Neuronal stem cell (in vitro differentiated cells): ENCODE data around the gene STARD7.
A peak's percentile ranks its signal among the peaks of the same experiment; 100 is the strongest.

Experiments used
- DNase-seq: peaks from one replicate; pipeline ENCODE4 v3.0.0-alpha.2; 2013; ENCODE audit warnings: low spot score
- H2AFZ ChIP-seq: one replicate; pipeline ENCODE4 v1.6.1; 2013; ENCODE audit warnings: mild to moderate bottlenecking, low read length, inconsistent platforms
- H2AK5ac ChIP-seq: 2 replicates; pipeline ENCODE4 v1.6.1; 2013; ENCODE audit warnings: low read depth, mild to moderate bottlenecking, inconsistent platforms, low read length, moderate library complexity, mixed read lengths
- H2BK120ac ChIP-seq: 2 replicates; pipeline ENCODE4 v1.6.1; 2013; ENCODE audit warnings: low read depth, mild to moderate bottlenecking, inconsistent platforms, low read length, moderate library complexity, mixed read lengths
- H2BK12ac ChIP-seq: one replicate; pipeline ENCODE4 v1.6.1; 2013; ENCODE audit warnings: low read length, inconsistent platforms
- H2BK15ac ChIP-seq: 2 replicates; pipeline ENCODE4 v1.6.1; 2013; ENCODE audit warnings: mild to moderate bottlenecking, low read length, inconsistent platforms, mixed read lengths
- H2BK5ac ChIP-seq: one replicate; pipeline ENCODE4 v1.6.1; 2013; ENCODE audit warnings: inconsistent platforms, mild to moderate bottlenecking, low read length, moderate library complexity
- H3K14ac ChIP-seq: one replicate; pipeline ENCODE4 v1.6.1; 2013; ENCODE audit warnings: low read length, inconsistent platforms
- H3K18ac ChIP-seq: 2 replicates; pipeline ENCODE4 v1.6.1; 2013; ENCODE audit warnings: low read length, inconsistent platforms
- H3K23ac ChIP-seq: 2 replicates; pipeline ENCODE4 v1.6.1; 2013; ENCODE audit warnings: low read depth, mild to moderate bottlenecking, mixed read lengths, low read length, inconsistent platforms; ENCODE audit not compliant: poor library complexity
- H3K27ac ChIP-seq: replicated peaks from 3 replicates; pipeline ENCODE4 v1.5.1; 2013; ENCODE audit warnings: low read length, inconsistent platforms
- H3K27me3 ChIP-seq, 3 experiments: 2 replicates each; pipeline ENCODE4 v1.6.1; 2013; ENCODE audit warnings: low read length in 3 of 3, mild to moderate bottlenecking in 2 of 3, inconsistent platforms in 1 of 3, low read depth in 1 of 3, mixed read lengths in 1 of 3, moderate library complexity in 1 of 3; ENCODE audit not compliant: control insufficient read depth in 3 of 3, insufficient read depth in 3 of 3
- H3K36me3 ChIP-seq, 2 donors: replicated peaks in 1 of 2; 2 replicates each; pipeline ENCODE4 v1.6.1; 2013; ENCODE audit warnings: low read length in 2 of 2; ENCODE audit not compliant: control insufficient read depth in 2 of 2, insufficient read depth in 2 of 2
- H3K4ac ChIP-seq: 2 replicates; pipeline ENCODE4 v1.6.1; 2013; ENCODE audit warnings: inconsistent platforms, mild to moderate bottlenecking, low read length, moderate library complexity
- H3K4me1 ChIP-seq, 2 donors: 1 replicate in 1 of 2; 2 replicates in 1 of 2; pipeline ENCODE4 v1.6.1; 2013; ENCODE audit warnings: low read length in 2 of 2, low read depth in 1 of 2; ENCODE audit not compliant: control insufficient read depth in 2 of 2, insufficient read depth in 1 of 2
- H3K4me2 ChIP-seq: one replicate; pipeline ENCODE4 v1.6.1; 2013; ENCODE audit warnings: mild to moderate bottlenecking, low read length, inconsistent platforms; ENCODE audit not compliant: insufficient read depth, poor library complexity, severe bottlenecking
- H3K4me3 ChIP-seq, 2 donors: 2 replicates each; pipeline ENCODE4 v1.5.1; 2013; ENCODE audit warnings: low read length in 2 of 2, mild to moderate bottlenecking in 2 of 2, inconsistent platforms in 1 of 2, moderate library complexity in 1 of 2
- H3K79me1 ChIP-seq: one replicate; pipeline ENCODE4 v1.6.1; 2013; ENCODE audit warnings: low read depth, mild to moderate bottlenecking, inconsistent platforms, low read length, moderate library complexity
- H3K9ac ChIP-seq: one replicate; pipeline ENCODE4 v1.6.1; 2013; ENCODE audit warnings: mild to moderate bottlenecking, low read depth, low read length, inconsistent platforms; ENCODE audit not compliant: poor library complexity
- H3K9me3 ChIP-seq, 2 donors: replicated peaks in 1 of 2; 2 replicates each; pipeline versions ENCODE3 to v1.6.1; 2013; ENCODE audit warnings: low read length in 2 of 2, mild to moderate bottlenecking in 2 of 2, inconsistent platforms in 1 of 2, low read depth in 1 of 2, mixed read lengths in 1 of 2, moderate library complexity in 1 of 2; ENCODE audit not compliant: control insufficient read depth in 2 of 2, insufficient read depth in 1 of 2
- H4K8ac ChIP-seq: one replicate; pipeline ENCODE4 v1.6.1; 2013; ENCODE audit warnings: low read depth, mild to moderate bottlenecking, inconsistent platforms, low read length, moderate library complexity
- H4K91ac ChIP-seq: one replicate; pipeline ENCODE4 v1.6.1; 2013; ENCODE audit warnings: low read length, low read depth, mild to moderate bottlenecking, inconsistent platforms; ENCODE audit not compliant: poor library complexity
- WGBS, 2 donors: extraction: QIAGEN DNeasy Blood & Tissue Kit; methylation state at CpG; one replicate each; pipeline ENCODE4 v1.1.7; 2013; ENCODE audit warnings: missing lambda C conversion rate in 2 of 2, mixed read lengths in 1 of 2; ENCODE audit not compliant: insufficient read length in 2 of 2, insufficient replicate concordance in 1 of 2; ENCODE audit errors: extremely low coverage in 2 of 2; 5-methylcytosine and 5-hydroxymethylcytosine counted together

Gene STARD7

GRCh38 chr2:96157649-96158553, 50.7 kb downstream of the STARD7 start:
- Histone ChIP-seq H3K4me1 (peaks cover 6 to 12% of the 10 kb centered on the region in 2 donors), H2AFZ (peak overlapping the region; percentile 73)

GRCh38 chr2:96156926-96157648, 51.5 kb downstream of the STARD7 start:
- no peak for DNase-seq
- H2BK15ac ChIP-seq: peak overlapping the region; percentile 70
- no peaks in the 10 kb centered on the region for H3K79me1 ChIP-seq
- H3K18ac ChIP-seq: peak overlapping the region; percentile 92
- H3K4me1 ChIP-seq: peaks cover 13 to 20% of the 10 kb centered on the region in 2 donors
- H3K36me3 ChIP-seq: no peaks in the 10 kb centered on the region
- no peak overlapping the region for H3K4me2 ChIP-seq
- H2AK5ac ChIP-seq: peak overlapping the region; percentile 85
- peak overlapping the region; percentile 55 for H2BK120ac ChIP-seq
- H2AFZ ChIP-seq: no peak overlapping the region
- H3K4me3 ChIP-seq: no peak overlapping the region
- H2BK12ac ChIP-seq: peak overlapping the region; percentile 4
- no peaks in the 10 kb centered on the region for H3K9me3 ChIP-seq
- no CpG with 5 or more reads among the region's 5 CpGs for WGBS, 2 donors
- peak overlapping the region; percentile 60 for H3K23ac ChIP-seq
- no peak overlapping the region for H2BK5ac ChIP-seq
- peak overlapping the region; percentile 60 for H3K14ac ChIP-seq
- no peak overlapping the region for H3K9ac ChIP-seq
- no peak overlapping the region for H4K91ac ChIP-seq
- H3K4ac ChIP-seq: no peak overlapping the region
- H3K27ac ChIP-seq: no peak overlapping the region
- no peaks in the 10 kb centered on the region for H3K27me3 ChIP-seq
- H4K8ac ChIP-seq: peak overlapping the region; percentile 78

More at GRCh38 chr2:96157649-96158553, 50.7 kb downstream of the STARD7 start:
- H3K9me3 ChIP-seq: peaks cover 0 to under 1% of the 10 kb centered on the region in 2 donors
- H2BK12ac ChIP-seq: no peak overlapping the region
- H3K79me1 ChIP-seq: no peaks in the 10 kb centered on the region
- H3K27me3 ChIP-seq: no peaks in the 10 kb centered on the region
- no peak overlapping the region for H3K27ac ChIP-seq
- peak overlapping the region; percentile 55 for H2BK120ac ChIP-seq
- DNase-seq: no peak
- no peak overlapping the region for H3K4me2 ChIP-seq
- no peaks in the 10 kb centered on the region for H3K36me3 ChIP-seq
- peak overlapping the region; percentile 84 for H3K18ac ChIP-seq
- H4K8ac ChIP-seq: peak overlapping the region; percentile 78
- H4K91ac ChIP-seq: peak overlapping the region; percentile 85
- peak overlapping the region; percentile 60 for H3K14ac ChIP-seq
- peak overlapping the region; percentile 77 for H2BK15ac ChIP-seq
- H2AK5ac ChIP-seq: peak overlapping the region; percentile 85
- peak overlapping the region; percentile 43 for H2BK5ac ChIP-seq
- H3K4ac ChIP-seq: no peak overlapping the region
- H3K23ac ChIP-seq: peak overlapping the region; percentile 60
- no CpG with 5 or more reads among the region's 19 CpGs for WGBS, 2 donors
- peak overlapping the region; percentile 12 for H3K9ac ChIP-seq
- no peak overlapping the region for H3K4me3 ChIP-seq

- peak overlapping the region; percentile 39 for H2AK5ac ChIP-seq
- WGBS, 2 donors: no CpG with 5 or more reads among the region's 10 CpGs
- H3K4me3 ChIP-seq: no peak overlapping the region
- no peak overlapping the region for H3K23ac ChIP-seq
- no peak overlapping the region for H2BK12ac ChIP-seq
- H3K4ac ChIP-seq: no peak overlapping the region
- H2AFZ ChIP-seq: no peak overlapping the region
- no peak overlapping the region for H2BK5ac ChIP-seq
- H3K4me1 ChIP-seq: peaks cover 16 to 22% of the 10 kb centered on the region in 2 donors
- H2BK15ac ChIP-seq: no peak overlapping the region
- H3K27ac ChIP-seq: no peak overlapping the region
- H3K9me3 ChIP-seq: no peaks in the 10 kb centered on the region
- H3K36me3 ChIP-seq: no peaks in the 10 kb centered on the region
- H3K9ac ChIP-seq: no peak overlapping the region
- H3K18ac ChIP-seq: no peak overlapping the region
- no peak overlapping the region for H4K91ac ChIP-seq
- H3K27me3 ChIP-seq: no peaks in the 10 kb centered on the region
- no peak overlapping the region for H4K8ac ChIP-seq
- DNase-seq: no peak
- no peak overlapping the region for H3K4me2 ChIP-seq
- H3K14ac ChIP-seq: peak overlapping the region; percentile 74
- H2BK120ac ChIP-seq: no peak overlapping the region
- H3K79me1 ChIP-seq: no peaks in the 10 kb centered on the region
Observed at GRCh38 chr2:96156011-96156820, 52.4 kb downstream of the STARD7 start.
